ENCODE measurements around the gene DAPK2.

Gene DAPK2

DNA sequence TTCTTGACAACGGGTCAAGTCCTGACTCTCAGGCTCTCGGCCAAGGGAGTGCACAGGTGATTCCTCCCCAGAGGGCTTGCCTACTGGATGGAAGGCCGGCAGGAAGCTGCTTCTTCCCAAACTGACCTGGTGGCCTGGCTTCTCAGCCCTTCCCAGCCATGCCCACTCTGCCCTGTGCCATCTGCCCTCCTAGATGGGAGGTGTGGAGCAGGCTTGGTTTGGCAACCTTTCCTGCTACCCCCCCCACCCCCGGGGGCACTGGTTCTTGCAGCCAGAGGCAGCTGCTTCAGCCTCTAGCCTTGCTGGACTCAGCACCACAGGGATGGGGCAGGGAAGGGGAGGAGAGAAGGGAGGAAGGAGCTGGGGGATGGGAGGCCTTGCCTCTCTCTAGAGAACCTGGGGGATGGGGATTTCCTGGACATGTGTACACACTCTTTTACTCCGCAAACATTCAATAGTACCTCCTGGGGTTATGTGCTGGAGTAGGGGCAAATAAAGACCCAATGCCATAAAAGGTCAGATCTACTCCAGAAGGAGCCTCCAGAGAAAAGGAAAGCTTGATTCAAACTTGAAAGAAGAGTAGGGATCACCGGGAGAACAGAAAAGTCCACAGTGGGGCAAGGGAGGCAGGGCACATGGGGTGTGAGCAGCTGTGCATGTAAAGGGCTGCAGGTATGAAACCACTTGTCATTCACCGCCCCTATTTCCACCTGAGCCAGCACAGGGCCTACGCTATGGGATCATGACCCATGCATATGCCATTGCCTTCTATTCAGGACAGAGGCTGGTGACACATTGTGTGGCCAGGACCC, 4.2 kb upstream of the DAPK2 start:
- no peak for TF ChIP-seq JUND (IDR thresholded peaks at IDR 0.05; ENCODE audit: low read depth)
- in situ Hi-C loops (cut with HindIII; ENCODE audit: low pct_unique_long_range_greater_than_20kb, low sequenced_read_pairs), result no loop called here
- peak; percentile 56 to 65 for DNase-seq (ENCODE audit: low read depth in 1 of 2, low spot score in 1 of 2)

- DNase-seq (ENCODE audit: low read depth in 1 of 2, low spot score in 1 of 2), result no peak
- no peak for TF ChIP-seq JUND (IDR thresholded peaks at IDR 0.05; ENCODE audit: low read depth)
- in situ Hi-C loops (cut with HindIII; ENCODE audit: low pct_unique_long_range_greater_than_20kb, low sequenced_read_pairs), result no loop called here
These were observed 2.6 kb upstream of the DAPK2 start for GRCh38 chr15:64048781-64049460.

- in situ Hi-C loops (cut with HindIII; ENCODE audit: low pct_unique_long_range_greater_than_20kb, low sequenced_read_pairs), result no loop called here
- no peak for TF ChIP-seq JUND (IDR thresholded peaks at IDR 0.05; ENCODE audit: low read depth)
- DNase-seq (ENCODE audit: low read depth in 1 of 2, low spot score in 1 of 2), result peak; percentile 15 to 33
These were observed 388 bp downstream of the DAPK2 start for GRCh38 chr15:64045774-64046420.

- TF ChIP-seq JUND (IDR thresholded peaks at IDR 0.05; ENCODE audit: low read depth), result no peak
- no peak for DNase-seq (ENCODE audit: low read depth in 1 of 2, low spot score in 1 of 2)
- in situ Hi-C loops (cut with HindIII; ENCODE audit: low pct_unique_long_range_greater_than_20kb, low sequenced_read_pairs), result no loop called here
These were observed 1.2 kb downstream of the DAPK2 start for GRCh38 chr15:64045101-64045435.

- in situ Hi-C loops (cut with HindIII; ENCODE audit: low pct_unique_long_range_greater_than_20kb, low sequenced_read_pairs), result no loop called here
- DNase-seq (ENCODE audit: low read depth in 1 of 2, low spot score in 1 of 2), result peak in 1 of 2 experiments; percentile 58
- TF ChIP-seq JUND (IDR thresholded peaks at IDR 0.05; ENCODE audit: low read depth), result no peak
These were observed 1.8 kb downstream of the DAPK2 start for GRCh38 chr15:64044300-64045100.

- no peak for TF ChIP-seq JUND (IDR thresholded peaks at IDR 0.05; ENCODE audit: low read depth)
- peak in 1 of 2 experiments; percentile 42 for DNase-seq (ENCODE audit: low read depth in 1 of 2, low spot score in 1 of 2)
- in situ Hi-C loops (cut with HindIII; ENCODE audit: low pct_unique_long_range_greater_than_20kb, low sequenced_read_pairs), result no loop called here
These were observed 7.2 kb downstream of the DAPK2 start for GRCh38 chr15:64038878-64039610.

- in situ Hi-C loops (cut with HindIII; ENCODE audit: low pct_unique_long_range_greater_than_20kb, low sequenced_read_pairs), result no loop called here
- TF ChIP-seq JUND (IDR thresholded peaks at IDR 0.05; ENCODE audit: low read depth), result no peak
- no peak for DNase-seq (ENCODE audit: low read depth in 1 of 2, low spot score in 1 of 2)
These were observed 8.3 kb downstream of the DAPK2 start for GRCh38 chr15:64037966-64038365.

DNA sequence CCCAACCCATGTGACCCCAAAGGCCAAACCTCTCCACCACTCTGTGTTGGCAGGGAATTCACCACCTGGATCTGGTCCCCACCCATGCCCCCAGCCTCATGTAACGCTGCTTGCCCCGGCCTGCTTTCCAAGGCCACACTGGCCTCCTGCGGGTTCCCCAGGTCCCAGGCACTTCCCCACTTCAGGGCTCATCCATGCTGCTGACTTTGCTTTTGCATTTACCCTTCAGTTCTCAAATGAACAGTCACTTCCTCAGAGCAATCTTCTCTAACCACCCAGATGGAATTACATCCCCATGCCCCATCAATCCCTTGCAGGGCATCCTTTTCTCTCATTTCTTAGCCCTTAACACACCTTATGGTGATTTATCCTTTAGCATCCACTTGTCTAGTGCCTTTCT, 9.2 kb downstream of the DAPK2 start:
- in situ Hi-C loops (cut with HindIII; ENCODE audit: low pct_unique_long_range_greater_than_20kb, low sequenced_read_pairs), result no loop called here
- no peak for TF ChIP-seq JUND (IDR thresholded peaks at IDR 0.05; ENCODE audit: low read depth)
- DNase-seq (ENCODE audit: low read depth in 1 of 2, low spot score in 1 of 2), result no peak

GRCh38 chr15:64035525-64035924, 10.8 kb downstream of the DAPK2 start:
- TF ChIP-seq JUND (IDR thresholded peaks at IDR 0.05; ENCODE audit: low read depth), result no peak
- in situ Hi-C loops (cut with HindIII; ENCODE audit: low pct_unique_long_range_greater_than_20kb, low sequenced_read_pairs), result no loop called here
- DNase-seq (ENCODE audit: low read depth in 1 of 2, low spot score in 1 of 2), result no peak

GRCh38 chr15:64034519-64034918, 11.8 kb downstream of the DAPK2 start:
- DNase-seq (ENCODE audit: low read depth in 1 of 2, low spot score in 1 of 2), result no peak
- TF ChIP-seq JUND (IDR thresholded peaks at IDR 0.05; ENCODE audit: low read depth), result no peak
- in situ Hi-C loops (cut with HindIII; ENCODE audit: low pct_unique_long_range_greater_than_20kb, low sequenced_read_pairs), result no loop called here

- no peak for DNase-seq (ENCODE audit: low read depth in 1 of 2, low spot score in 1 of 2)
- in situ Hi-C loops (cut with HindIII; ENCODE audit: low pct_unique_long_range_greater_than_20kb, low sequenced_read_pairs), result no loop called here
- no peak for TF ChIP-seq JUND (IDR thresholded peaks at IDR 0.05; ENCODE audit: low read depth)
These were observed 14.0 kb downstream of the DAPK2 start for GRCh38 chr15:64032329-64032728.

GRCh38 chr15:64030123-64030522, 16.2 kb downstream of the DAPK2 start:
- DNase-seq (ENCODE audit: low read depth in 1 of 2, low spot score in 1 of 2), result no peak
- no peak for TF ChIP-seq JUND (IDR thresholded peaks at IDR 0.05; ENCODE audit: low read depth)
- in situ Hi-C loops (cut with HindIII; ENCODE audit: low pct_unique_long_range_greater_than_20kb, low sequenced_read_pairs), result no loop called here

Data from T47D (cell line).